Effector memory CD8-positive, alpha-beta T cell (primary cell): ENCODE measurements around the gene BICDL2.

Source experiments
- ATAC-seq: fragments of 150-1000 bp; cut with Tn5 transposase; replicated peaks from 2 replicates; pipeline ENCODE4 v1.10.0; 2021; ENCODE audit warnings: mild to moderate bottlenecking, moderate library complexity
- DNase-seq, 3 experiments: peaks; one replicate each; pipeline ENCODE4 v3.0.0; 2021
- H3K27ac Mint-ChIP-seq, 2 donors: one replicate each; pipeline ENCODE4 v1.8.0; 2022; ENCODE audit warnings: mild to moderate bottlenecking in 2 of 2, mixed read lengths in 2 of 2, moderate library complexity in 2 of 2
- H3K27me3 Mint-ChIP-seq, 2 donors: one replicate each; pipeline ENCODE4 v1.8.0; 2022; ENCODE audit warnings: mixed read lengths in 2 of 2
- H3K36me3 Mint-ChIP-seq: one replicate; pipeline ENCODE4 v1.8.0; 2022; ENCODE audit warnings: mild to moderate bottlenecking, moderate library complexity, mixed read lengths; ENCODE audit not compliant: insufficient read depth
- H3K4me1 Mint-ChIP-seq, 2 donors: one replicate each; pipeline ENCODE4 v1.8.0; 2022; ENCODE audit warnings: low read depth in 2 of 2, mixed read lengths in 2 of 2
- H3K4me3 Mint-ChIP-seq, 2 donors: one replicate each; pipeline ENCODE4 v1.8.0; 2022; ENCODE audit warnings: mild to moderate bottlenecking in 2 of 2, mixed read lengths in 2 of 2, moderate library complexity in 2 of 2
- H3K9me3 Mint-ChIP-seq, 2 donors: one replicate each; pipeline ENCODE4 v1.8.0; 2022; ENCODE audit warnings: mixed read lengths in 2 of 2

BICDL2 gene

DNA sequence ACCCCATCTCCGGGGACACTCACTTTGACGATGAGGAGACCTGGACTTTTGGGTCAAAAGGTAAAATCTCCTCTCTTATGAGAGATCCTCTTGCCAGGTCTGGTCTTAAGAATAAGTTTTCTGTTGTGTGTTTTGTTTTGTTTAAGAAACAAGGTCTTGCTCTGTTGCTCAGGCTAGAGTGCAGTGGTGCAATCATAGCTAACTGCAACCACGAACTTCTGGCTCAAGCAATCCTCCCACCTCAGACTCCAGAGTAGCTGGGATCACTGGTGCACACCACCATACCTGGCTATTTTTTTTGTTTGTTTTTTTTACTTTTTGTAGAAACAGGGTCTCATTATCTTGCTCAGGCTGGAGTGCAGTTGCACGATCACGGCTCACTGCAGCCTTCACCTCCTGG lies 13.7 kb upstream of the BICDL2 start:
- peaks cover 0 to 2% of the 10 kb centered on the region in 2 donors for H3K27me3 Mint-ChIP-seq

DNA sequence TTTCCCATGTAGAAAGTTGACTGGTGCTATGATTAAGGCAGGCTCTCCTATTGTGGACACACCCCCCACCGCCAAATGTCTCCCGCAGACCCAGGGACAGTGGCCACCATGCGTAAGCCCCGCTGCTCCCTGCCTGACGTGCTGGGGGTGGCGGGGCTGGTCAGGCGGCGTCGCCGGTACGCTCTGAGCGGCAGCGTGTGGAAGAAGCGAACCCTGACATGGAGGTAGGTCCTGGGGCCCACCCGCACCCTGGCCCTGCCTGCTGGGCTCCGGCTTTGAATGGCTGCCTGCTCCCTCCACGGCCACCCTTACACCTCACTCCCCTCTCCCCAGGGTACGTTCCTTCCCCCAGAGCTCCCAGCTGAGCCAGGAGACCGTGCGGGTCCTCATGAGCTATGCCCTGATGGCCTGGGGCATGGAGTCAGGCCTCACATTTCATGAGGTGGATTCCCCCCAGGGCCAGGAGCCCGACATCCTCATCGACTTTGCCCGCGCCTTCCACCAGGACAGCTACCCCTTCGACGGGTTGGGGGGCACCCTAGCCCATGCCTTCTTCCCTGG lies 13.3 kb upstream of the BICDL2 start:
- peaks cover 11% of the 10 kb centered on the region for H3K36me3 Mint-ChIP-seq
- H3K9me3 Mint-ChIP-seq = no peaks in the 10 kb centered on the region
- peaks cover 35 to 42% of the 10 kb centered on the region in 2 donors for H3K4me1 Mint-ChIP-seq
- ATAC-seq (no peak), DNase-seq (no peak)
- no peak overlapping the region for H3K4me3 Mint-ChIP-seq
- peaks cover 0 to 6% of the 10 kb centered on the region in 2 donors for H3K27me3 Mint-ChIP-seq
- H3K27ac Mint-ChIP-seq = no peak overlapping the region

More for the DNA sequence above, 13.7 kb upstream of the BICDL2 start:
- DNase-seq = no peak
- no peak for ATAC-seq
- Mint-ChIP-seq H3K4me1 (peaks cover 35 to 47% of the 10 kb centered on the region in 2 donors), H3K27ac (no peak overlapping the region), H3K36me3 (peaks cover 11% of the 10 kb centered on the region), H3K9me3 (no peaks in the 10 kb centered on the region), H3K4me3 (no peak overlapping the region)

DNA sequence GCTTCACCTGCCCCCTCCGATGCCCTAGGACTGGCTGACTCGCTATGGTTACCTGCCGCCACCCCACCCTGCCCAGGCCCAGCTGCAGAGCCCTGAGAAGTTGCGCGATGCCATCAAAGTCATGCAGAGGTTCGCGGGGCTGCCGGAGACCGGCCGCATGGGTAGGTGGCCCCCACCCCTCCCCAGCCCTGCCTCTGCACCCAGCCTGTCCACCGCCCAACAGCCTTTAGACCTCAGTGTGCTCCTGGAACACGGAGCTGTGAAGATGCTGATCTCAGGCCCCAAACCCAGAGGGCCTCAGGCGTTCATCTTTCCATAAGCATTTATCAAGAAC lies 10.6 kb upstream of the BICDL2 start:
- Mint-ChIP-seq H3K27me3 (peaks cover 7 to 30% of the 10 kb centered on the region in 2 donors), H3K4me1 (peaks cover 22 to 32% of the 10 kb centered on the region in 2 donors), H3K9me3 (no peaks in the 10 kb centered on the region), H3K27ac (no peak overlapping the region), H3K36me3 (peaks cover 2% of the 10 kb centered on the region), H3K4me3 (peak overlapping the region; percentile 46 to 61)
- DNase-seq (no peak), ATAC-seq (peak; percentile 8)

DNA sequence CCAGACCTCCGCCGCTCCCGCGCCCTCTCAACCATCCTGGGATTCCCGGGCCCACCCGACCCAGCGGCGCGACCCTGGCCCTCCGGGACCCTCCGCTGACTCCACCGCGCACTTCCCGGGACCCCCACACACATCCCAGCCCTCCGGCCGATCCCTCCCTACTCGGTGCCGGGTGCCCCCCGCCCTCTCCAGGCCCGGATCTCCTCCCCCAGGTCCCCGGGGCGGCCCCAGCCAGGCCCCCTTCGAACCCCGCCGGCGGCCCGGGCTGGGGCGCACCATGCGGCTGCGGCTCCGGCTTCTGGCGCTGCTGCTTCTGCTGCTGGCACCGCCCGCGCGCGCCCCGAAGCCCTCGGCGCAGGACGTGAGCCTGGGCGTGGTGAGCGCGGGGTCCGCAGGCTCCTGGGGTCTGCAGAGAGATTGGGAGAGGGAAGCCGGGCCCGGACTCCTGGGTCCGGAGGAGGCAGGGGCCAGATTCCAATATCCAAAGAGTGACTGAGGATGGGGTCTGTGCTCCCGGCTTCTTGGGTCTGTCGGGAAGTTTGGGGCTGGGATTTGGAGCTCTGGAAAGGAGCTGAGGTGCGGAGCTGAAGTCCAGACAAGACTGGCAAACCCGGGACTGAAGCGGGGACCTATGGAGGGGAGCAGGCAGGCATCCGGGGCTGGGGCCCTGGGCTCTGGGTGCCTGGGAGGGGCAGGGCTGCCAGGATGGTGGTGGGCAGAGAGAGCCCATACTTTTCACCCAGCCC lies 10.1 kb upstream of the BICDL2 start:
- peaks cover 19 to 29% of the 10 kb centered on the region in 2 donors for H3K4me1 Mint-ChIP-seq

DNA sequence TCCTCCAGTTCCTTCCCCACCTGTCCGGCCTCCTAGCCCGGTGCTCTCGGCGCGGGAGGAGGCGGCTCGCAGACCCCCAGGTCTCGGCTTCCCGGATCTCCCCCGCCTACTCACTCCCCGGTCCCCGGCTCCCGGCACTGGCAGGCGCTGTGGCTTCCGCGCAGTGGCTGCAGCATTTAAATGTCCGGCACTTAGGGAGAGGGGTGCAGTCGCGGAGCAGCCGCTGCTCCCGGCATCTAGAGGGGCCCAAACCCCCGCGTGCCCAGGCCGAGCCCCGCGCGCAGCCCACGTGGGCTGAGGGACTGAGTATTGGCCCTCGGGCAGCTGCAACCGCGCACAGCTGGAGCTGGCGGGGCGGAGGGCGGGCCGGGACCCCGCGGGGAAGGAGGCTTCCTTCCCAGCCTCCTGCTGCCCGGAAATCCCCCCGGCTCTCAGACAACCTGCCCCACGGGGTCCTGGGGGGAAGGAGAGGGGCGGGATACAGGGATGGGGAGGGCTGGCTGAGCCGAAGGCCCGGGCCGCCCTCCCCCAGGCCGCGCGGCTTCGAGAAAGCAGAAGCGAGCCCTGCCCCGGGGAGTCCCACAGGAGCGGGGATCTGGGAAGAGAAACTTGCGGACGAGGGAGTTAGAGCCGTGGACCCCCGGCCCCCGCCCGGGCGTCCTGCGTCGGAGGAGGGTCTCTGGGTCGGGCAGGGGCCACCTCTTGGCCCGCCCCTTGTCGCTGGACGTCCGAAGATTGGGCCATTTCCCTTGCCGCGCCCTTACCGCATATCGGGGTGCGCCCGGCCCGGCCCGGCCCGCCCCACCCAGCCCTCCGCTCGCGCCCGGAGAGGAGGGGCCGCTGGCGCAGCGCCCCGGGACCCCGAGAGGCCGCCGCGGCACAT lies 9.3 kb upstream of the BICDL2 start, which contains the start of gene MMP25:
Gene MMP25 (plus strand): TSS at position 804 of the 883 bp plus-strand sequence. CDS start 357 bp downstream, outside the sequence.
- ATAC-seq = peak; percentile 34
- H3K27ac Mint-ChIP-seq = no peak within 1 kb of the TSS
- H3K4me1 Mint-ChIP-seq = peaks cover 17 to 27% of the 10 kb centered on the region in 2 donors
- H3K4me3 Mint-ChIP-seq = peak within 1 kb of the TSS; percentile 73 to 74
- no peaks in the 10 kb centered on the region for H3K36me3 Mint-ChIP-seq
- DNase-seq = no peak
- no peaks in the 10 kb centered on the region for H3K9me3 Mint-ChIP-seq
- peaks cover 7 to 35% of the 10 kb centered on the region in 2 donors for H3K27me3 Mint-ChIP-seq

More for the DNA sequence above, 10.1 kb upstream of the BICDL2 start:
- Mint-ChIP-seq H3K9me3 (no peaks in the 10 kb centered on the region), H3K4me3 (peak overlapping the region; percentile 46 to 61), H3K27ac (no peak overlapping the region), H3K36me3 (no peaks in the 10 kb centered on the region), H3K27me3 (peaks cover 7 to 30% of the 10 kb centered on the region in 2 donors)
- ATAC-seq (peak; percentile 46), DNase-seq (no peak)

DNA sequence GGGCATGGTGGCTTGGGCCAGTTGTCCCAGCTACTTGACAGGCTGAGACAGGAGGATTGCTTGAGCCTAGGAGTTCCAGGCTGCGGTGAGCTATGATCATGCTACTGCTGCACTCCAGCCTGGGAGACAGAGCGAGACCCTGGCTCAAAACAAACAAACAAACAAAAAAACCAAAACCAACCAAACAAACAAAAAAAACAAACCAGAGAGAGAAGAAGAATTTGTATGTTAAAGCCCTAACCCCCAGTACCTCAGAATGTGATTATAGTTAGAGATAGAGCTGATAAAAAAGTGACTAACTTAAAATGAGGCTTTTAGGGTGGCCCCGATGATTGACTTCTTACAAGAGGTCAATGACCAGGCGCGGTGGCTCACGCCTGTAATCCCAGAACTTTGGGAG lies 8.0 kb upstream of the BICDL2 start:
- H3K4me1 Mint-ChIP-seq = peaks cover 11 to 18% of the 10 kb centered on the region in 2 donors
- H3K27me3 Mint-ChIP-seq = peaks cover 14 to 47% of the 10 kb centered on the region in 2 donors
- H3K4me3 Mint-ChIP-seq = peak overlapping the region; percentile 73 to 74
- no peaks in the 10 kb centered on the region for H3K9me3 Mint-ChIP-seq
- DNase-seq (no peak), ATAC-seq (no peak)
- no peaks in the 10 kb centered on the region for H3K36me3 Mint-ChIP-seq
- peak overlapping the region in 1 of 2 donors; percentile 1 for H3K27ac Mint-ChIP-seq

DNA sequence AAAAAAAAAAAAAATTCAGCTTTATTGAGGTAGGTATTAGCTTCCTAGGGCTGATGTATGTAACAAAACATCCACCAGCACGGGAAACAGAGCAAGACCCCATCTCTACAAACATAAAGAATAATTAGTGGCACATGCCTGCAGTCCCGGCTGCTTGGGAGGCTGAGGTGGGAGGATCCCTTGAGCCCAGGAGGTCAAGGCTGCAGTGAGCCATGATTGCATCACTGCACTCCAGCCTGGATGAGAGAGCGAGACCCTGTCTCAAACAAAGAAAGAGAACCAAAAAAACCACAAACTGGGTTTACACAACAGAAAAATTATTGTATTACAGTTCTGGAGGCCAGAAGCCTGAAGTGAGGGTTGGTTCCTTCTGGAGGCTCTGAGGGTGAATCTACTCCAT lies 5.6 kb upstream of the BICDL2 start:
- Mint-ChIP-seq H3K4me1 (peaks cover 6 to 9% of the 10 kb centered on the region in 2 donors), H3K9me3 (no peaks in the 10 kb centered on the region), H3K4me3 (no peak overlapping the region), H3K27ac (no peak overlapping the region), H3K27me3 (peaks cover 35 to 71% of the 10 kb centered on the region in 2 donors), H3K36me3 (no peaks in the 10 kb centered on the region)
- ATAC-seq = no peak
- no peak for DNase-seq

DNA sequence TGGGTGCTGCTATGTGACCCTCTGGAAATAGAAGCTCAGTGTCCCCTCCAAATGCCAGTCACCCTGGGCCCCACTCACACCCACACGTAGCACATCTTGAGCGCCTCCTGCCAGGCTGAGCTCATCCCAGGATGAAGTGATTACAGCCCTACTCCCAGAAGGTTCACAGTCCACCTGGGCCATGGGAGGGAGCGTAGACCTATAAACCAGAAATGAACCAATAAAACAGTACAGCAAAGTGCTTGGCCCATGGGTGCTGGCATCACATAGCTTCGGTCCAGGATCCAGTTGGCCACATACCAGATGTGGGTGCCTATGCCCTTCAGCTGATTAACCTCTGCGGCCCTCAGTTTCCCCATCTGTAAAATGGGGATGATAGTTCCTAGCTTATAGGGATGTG lies 2.2 kb upstream of the BICDL2 start:
- Mint-ChIP-seq H3K4me3 (no peak overlapping the region), H3K36me3 (no peaks in the 10 kb centered on the region), H3K4me1 (peaks cover 9 to 13% of the 10 kb centered on the region in 2 donors), H3K9me3 (no peaks in the 10 kb centered on the region), H3K27ac (no peak overlapping the region), H3K27me3 (peaks cover 58 to 86% of the 10 kb centered on the region in 2 donors)
- ATAC-seq = no peak
- DNase-seq = no peak

DNA sequence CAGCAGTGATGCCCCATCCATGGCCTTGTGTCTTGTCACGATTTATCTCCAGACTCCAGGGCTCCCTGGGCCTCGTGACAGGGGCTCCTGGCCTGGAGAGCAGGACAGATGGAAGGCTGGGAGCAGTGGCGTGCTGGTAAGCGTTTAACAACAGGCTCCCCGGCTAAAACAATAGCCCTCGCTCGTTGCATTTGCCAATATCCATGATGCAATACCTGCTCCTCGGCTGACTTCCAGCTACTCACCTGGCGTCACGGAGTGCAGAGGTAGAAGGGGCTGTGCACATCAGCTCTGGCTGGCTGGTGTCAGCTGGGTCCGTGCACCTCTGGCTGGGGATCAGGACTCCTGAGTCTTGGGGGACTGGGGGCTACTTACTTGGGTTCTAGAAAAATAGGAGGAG lies 1.5 kb upstream of the BICDL2 start:
- no peaks in the 10 kb centered on the region for H3K36me3 Mint-ChIP-seq
- ATAC-seq (no peak), DNase-seq (no peak)
- H3K27ac Mint-ChIP-seq = no peak overlapping the region
- H3K4me3 Mint-ChIP-seq = no peak overlapping the region
- H3K9me3 Mint-ChIP-seq = no peaks in the 10 kb centered on the region
- peaks cover 60 to 86% of the 10 kb centered on the region in 2 donors for H3K27me3 Mint-ChIP-seq
- H3K4me1 Mint-ChIP-seq = peaks cover 11 to 13% of the 10 kb centered on the region in 2 donors

DNA sequence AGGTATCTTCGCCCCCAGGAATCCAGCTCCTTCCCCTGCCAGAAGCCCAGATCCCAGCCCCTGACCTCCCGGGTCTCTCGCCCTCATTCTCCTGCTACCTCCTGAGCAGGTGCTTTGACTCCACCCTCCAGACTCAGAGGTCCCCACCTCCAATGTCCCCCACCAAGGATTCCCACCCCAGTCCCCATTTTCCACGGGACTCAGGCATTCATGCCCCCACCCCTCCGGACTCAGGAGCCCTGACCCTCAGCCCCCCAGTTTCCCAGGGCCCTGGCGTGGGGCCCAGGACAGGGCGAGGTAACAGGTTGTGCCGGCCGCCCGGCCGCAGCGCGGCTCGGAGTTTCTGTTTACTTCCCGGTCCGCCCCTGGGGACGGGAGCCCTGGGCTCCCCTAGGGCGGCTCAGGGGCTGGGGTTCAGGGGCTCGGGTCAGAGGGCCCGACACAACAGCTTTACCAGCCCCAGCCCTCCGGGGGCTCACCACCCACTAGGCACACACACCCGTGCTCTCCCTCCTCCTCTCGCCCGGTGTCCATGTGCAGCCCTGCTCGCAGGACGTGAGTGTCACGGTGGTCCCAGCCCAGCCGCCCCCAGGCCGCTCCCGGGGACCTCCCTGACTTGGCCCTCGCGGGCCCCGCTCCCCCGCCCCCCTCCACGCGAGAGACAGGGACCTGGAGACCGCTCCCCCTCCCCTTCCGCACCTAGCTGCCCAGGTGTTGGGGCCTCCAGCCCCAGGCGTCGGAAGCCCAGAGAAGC lies 595 bp downstream of the BICDL2 start:
- peaks cover 72 to 98% of the 10 kb centered on the region in 2 donors for H3K27me3 Mint-ChIP-seq
- peak overlapping the region in 1 of 2 donors; percentile 28 for H3K4me3 Mint-ChIP-seq
- no peaks in the 10 kb centered on the region for H3K36me3 Mint-ChIP-seq
- no peaks in the 10 kb centered on the region for H3K9me3 Mint-ChIP-seq
- peaks cover 11 to 19% of the 10 kb centered on the region in 2 donors for H3K4me1 Mint-ChIP-seq
- no peak for DNase-seq
- no peak overlapping the region for H3K27ac Mint-ChIP-seq
- ATAC-seq = peak; percentile 17

DNA sequence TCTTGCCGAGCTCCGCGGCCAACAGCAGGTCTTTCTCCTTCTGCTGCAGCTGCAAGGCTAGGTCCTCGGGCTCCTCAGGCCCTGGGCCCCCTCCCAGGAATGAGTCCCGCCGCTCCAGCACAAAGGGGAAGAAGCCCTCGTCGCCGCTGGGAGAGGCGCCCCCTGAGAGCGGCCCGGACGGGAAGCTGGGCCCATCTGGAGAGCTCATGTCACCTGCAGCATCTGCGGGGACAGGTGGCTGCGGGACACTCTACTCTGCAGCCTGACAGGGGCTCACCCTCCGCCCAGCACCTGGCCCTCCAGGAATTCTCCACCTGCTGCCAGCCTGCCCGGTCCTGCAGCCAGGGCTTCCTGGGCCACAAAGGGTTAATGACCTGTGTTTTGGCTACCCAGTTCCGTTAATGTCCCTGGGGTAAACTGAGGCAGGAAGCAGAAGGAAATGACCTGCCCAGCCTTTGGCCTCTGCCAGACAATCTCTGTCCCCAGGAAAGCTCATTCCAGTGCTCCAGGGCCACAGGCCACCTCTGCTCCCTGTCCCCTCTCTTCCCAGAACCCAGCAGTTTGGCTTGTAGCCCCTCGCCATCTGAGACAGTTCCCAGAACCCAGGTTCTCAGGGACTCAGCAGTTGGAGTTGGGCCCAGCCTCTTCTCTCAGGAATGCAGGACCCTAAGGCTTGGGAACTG lies 1.3 kb downstream of the BICDL2 start:
- H3K4me3 Mint-ChIP-seq = peak overlapping the region in 1 of 2 donors; percentile 28
- no peaks in the 10 kb centered on the region for H3K9me3 Mint-ChIP-seq
- peaks cover 11 to 19% of the 10 kb centered on the region in 2 donors for H3K4me1 Mint-ChIP-seq
- no peak overlapping the region for H3K27ac Mint-ChIP-seq
- DNase-seq (no peak), ATAC-seq (no peak)
- H3K27me3 Mint-ChIP-seq = peaks cover 72 to 98% of the 10 kb centered on the region in 2 donors
- no peaks in the 10 kb centered on the region for H3K36me3 Mint-ChIP-seq

DNA sequence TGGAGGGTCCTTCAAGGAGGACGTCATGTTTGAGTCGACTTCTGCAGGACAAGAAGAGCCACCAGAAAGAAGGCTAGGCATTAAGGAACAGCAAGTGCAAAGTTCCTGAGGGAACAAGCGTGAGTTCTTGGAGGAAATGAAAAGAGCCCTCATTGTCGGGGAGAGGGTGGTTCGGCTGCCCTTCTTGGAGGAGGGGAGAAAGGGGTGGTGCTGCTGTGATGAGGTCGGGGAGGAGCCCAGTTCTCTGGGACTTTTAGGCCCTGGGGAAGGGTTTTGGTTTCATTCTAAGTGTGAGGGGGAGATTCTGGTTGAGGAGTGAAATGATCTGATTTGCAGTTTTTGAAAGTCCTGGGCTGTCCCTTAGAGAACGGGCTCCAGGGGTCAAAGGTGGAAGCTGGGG lies 4.1 kb downstream of the BICDL2 start:
- Mint-ChIP-seq H3K9me3 (no peaks in the 10 kb centered on the region), H3K4me1 (peaks cover 27 to 38% of the 10 kb centered on the region in 2 donors), H3K4me3 (no peak overlapping the region), H3K27me3 (peaks cover 61 to 92% of the 10 kb centered on the region in 2 donors), H3K36me3 (no peaks in the 10 kb centered on the region), H3K27ac (no peak overlapping the region)
- ATAC-seq = no peak
- DNase-seq = no peak
